GM13977 (cell line): ENCODE results near the gene IL3RA.

Experiments
- DNase-seq: peaks from one replicate; pipeline ENCODE4 v3.0.0; 2012; ENCODE audit warnings: low spot score
- in situ Hi-C: fragments of 300-500 bp; cut with MboI; formaldehyde crosslinking; loops from one replicate; pipeline ENCODE4 v1.12.0; 2022; ENCODE audit warnings: low sequenced_read_pairs, low pct_unique_long_range_greater_than_20kb, mixed read lengths, inconsistent platforms; ENCODE audit not compliant: unreplicated experiment
- TF ChIP-seq, protein P1 (sequence below): IDR thresholded peaks from 2 replicates; pipeline ENCODE4 v1.5.1; 2012; ENCODE audit warnings: mild to moderate bottlenecking, control low read depth; ENCODE audit not compliant: insufficient read depth; ENCODE audit errors: extremely low read depth, missing control alignments

Gene IL3RA

DNA sequence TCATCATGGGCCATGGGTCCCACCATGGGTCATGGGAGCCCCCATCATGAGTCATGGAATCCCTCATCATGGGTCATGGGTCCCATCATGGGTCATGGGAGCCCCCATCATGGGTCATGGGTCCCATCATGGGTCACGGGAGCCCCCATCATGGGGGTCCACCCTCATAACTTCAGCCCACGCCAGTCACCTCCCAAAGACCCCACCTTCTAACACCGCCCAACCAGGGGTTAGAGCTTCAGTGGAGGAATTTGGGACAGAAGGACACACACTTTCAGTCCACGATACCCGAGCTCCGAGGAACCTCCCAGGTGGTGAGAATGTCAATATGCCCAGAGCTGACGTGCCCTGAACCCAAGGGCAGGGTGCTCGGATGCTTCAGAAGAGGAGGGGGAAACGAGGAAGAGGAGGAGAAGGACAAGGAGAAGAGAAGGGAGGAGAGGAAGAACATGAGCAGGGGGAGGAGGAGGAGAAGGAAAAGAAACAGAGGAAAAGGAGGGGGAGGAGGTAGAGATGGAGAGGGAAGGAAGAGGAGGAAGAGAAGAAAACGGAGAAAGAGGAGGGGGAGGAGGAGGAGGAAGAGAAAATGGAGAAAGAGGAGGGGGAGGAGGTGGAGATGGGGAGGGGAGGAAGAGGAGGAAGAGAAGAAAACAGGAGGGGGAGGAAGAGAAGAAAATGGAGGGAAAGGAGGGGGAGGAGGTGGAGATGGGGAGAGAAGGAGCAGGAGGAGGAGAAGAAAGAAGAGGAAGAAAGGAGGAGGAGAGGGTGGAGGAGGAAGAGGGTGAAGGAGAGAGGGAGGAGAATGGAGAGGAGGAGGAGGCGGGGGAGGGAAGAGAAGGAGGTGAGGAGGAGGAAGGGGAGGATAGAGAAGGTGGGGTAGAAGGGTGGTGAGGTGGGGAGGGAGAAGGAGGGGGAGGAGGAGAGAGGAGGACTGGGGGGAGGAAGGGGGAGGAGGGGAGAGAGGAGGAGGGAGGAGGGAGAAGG, 17.7 kb downstream of the IL3RA start:
- TF ChIP-seq, protein P1, sequence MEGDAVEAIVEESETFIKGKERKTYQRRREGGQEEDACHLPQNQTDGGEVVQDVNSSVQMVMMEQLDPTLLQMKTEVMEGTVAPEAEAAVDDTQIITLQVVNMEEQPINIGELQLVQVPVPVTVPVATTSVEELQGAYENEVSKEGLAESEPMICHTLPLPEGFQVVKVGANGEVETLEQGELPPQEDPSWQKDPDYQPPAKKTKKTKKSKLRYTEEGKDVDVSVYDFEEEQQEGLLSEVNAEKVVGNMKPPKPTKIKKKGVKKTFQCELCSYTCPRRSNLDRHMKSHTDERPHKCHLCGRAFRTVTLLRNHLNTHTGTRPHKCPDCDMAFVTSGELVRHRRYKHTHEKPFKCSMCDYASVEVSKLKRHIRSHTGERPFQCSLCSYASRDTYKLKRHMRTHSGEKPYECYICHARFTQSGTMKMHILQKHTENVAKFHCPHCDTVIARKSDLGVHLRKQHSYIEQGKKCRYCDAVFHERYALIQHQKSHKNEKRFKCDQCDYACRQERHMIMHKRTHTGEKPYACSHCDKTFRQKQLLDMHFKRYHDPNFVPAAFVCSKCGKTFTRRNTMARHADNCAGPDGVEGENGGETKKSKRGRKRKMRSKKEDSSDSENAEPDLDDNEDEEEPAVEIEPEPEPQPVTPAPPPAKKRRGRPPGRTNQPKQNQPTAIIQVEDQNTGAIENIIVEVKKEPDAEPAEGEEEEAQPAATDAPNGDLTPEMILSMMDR, result no peak
- in situ Hi-C loops, result no loop called here
- DNase-seq, result no peak

DNA sequence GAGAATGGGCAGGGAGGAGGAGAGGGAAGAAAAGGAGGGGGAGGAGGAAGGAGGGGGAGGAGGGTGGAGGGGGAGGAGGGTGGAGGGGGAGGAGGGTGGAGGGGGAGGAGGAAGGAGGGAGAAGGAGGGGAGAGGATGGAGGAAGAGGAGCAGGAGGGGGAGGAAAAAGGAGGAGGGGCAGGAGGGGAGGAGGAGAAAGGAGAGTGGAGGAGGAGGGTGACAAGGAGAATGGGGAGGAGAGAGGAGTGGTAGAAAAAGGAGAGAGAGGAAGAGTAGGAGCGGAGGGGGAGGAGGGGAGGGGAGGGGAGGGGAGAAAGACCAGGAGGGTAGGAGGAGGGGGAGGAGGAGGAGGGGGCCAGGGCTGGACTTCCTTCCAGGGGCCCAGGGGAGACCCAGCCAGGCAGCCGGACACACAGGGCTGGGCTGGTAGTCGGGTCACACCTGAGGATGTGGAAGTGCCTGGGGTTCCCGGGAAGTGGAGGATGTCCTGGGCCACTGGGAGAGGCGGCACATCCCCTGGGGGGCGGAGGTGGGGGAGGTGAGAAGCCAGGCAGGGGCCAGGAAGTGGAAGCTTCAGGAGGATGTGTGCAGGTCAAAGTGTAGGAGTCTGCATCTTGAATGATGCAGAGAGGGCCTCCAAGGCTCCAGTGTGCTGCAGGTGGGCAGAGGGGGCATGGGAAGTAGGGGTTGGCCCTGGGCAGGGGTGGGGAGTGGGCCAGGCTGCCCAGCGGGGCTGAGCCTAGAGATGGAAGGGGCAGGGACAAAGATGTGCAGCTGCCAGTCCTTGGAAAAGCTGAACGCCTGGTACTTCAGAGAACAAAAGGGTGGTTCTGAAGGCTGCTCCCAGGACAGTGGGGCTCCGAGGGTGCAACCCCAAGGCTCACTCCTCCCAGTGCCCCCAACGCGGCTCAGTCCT, 18.8 kb downstream of the IL3RA start:
- in situ Hi-C loops, result no loop called here
- DNase-seq, result no peak

DNA sequence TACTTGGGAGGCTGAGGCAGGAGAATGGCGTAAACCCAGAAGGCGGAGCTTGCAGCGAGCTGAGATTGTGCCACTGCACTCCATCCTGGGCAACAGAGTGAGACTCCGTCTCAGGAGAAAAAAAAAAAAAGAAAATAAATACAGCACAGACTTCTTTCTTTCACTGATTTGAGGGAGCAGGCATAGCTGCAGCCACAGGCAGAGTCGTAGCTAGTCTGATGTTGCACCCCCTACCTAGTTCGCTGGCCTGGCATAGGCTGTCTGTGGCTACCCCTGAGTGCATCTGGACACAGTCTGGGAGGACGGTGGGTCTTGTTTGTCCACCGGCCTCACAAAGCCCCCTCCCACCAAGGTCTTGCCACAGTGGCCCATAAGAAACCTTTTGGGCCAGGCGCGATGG, 21.4 kb downstream of the IL3RA start:
- TF ChIP-seq, protein P1, result no peak
- in situ Hi-C loops, result no loop called here
- no peak for DNase-seq

More for the DNA sequence above, 18.8 kb downstream of the IL3RA start:
- TF ChIP-seq, protein P1, result no peak

DNA sequence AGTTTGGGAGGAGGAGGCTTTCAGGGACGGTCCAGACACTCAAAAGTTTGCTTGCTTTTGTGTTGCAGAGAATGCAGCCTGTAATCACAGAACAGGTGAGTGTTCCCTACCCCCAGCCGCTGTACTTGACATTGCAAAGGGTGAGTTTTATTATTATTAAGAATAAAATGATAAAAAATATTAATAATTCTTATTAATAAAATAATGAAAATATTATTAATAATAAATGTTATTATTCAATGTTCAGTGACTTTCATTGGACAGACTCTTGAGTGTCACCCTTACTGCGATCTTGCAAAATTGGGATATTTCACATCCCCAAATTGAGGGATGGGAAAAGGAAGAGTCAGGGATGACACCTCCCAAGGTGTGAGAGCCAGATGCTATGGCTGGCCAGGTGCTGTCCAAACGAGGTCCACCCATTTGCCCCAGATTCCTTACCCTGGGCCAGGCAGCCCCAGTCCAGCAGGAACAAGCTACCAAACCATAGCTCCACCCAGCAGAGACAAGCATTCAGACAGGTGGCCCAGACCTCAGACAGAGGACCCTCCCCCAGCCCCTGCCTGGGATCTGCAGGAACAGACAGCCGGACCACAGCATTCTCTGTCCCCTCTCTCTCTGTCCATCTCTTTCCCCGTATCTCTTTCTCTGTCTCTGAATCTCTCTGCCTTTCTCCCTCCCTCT, 22.4 kb downstream of the IL3RA start:
- DNase-seq, result no peak
- TF ChIP-seq, protein P1, result no peak
- in situ Hi-C loops, result no loop called here

GRCh38 chrX:1359477-1359873, 22.9 kb downstream of the IL3RA start:
- in situ Hi-C loops, result no loop called here
- no peak for DNase-seq
- TF ChIP-seq, protein P1, result no peak

DNA sequence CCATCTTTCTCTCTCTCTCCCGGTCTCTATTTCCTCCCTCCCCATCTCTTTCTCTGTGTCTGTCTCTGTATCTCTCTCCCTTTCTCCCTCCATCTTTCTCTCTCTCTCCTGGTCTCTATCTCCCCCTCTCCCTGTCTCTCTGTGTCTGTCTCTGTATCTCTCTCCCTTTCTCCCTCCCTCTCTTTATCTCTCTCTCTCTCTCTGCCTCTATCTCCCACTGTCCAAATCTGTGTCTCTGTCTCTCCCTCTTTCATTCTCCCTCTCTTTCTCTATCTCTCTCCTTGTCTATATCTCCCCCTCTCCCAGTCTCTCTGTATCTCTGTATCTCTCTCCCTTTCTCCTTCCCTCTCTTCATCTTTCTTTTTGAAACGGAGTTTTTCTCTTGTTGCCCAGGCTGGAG, 23.6 kb downstream of the IL3RA start:
- no peak for DNase-seq
- TF ChIP-seq, protein P1, result no peak
- in situ Hi-C loops, result no loop called here
